Calu3 (cell line): Measurements from ENCODE around the gene TSPAN32. TPM values are rescaled to one million over a fixed set of nuclear protein-coding genes. Genes with fewer than 3 reads are reported as not detected.
"Not testable (repeated sequence)": the region's sequence is repeated elsewhere in the genome, so short reads cannot be mapped to it uniquely, and the experiment has no call there.

Experiments used
- BruUV-seq: library from RNA; stranded (reverse); fragments of 400-500 nt; replicated peaks from 2 replicates; lab custom pipeline; 2021; lab: Mats Ljungman, UMichigan
- CTCF ChIA-PET: fragments of 300-600 bp; sonication (Branson Sonifier 250); formaldehyde crosslinking; loops from one replicate; lab custom pipeline; 2022; ENCODE audit warnings: antibody characterized with exemption; lab: Charles Lee
- DNase-seq: peaks from one replicate; pipeline ENCODE4 v3.0.0; 2022
- H3K27ac Mint-ChIP-seq: one replicate; pipeline ENCODE4 v1.8.0; 2022; ENCODE audit warnings: mixed read lengths; ENCODE audit not compliant: unreplicated experiment
- H3K27me3 Mint-ChIP-seq: one replicate; pipeline ENCODE4 v1.8.0; 2022; ENCODE audit warnings: mixed read lengths; ENCODE audit not compliant: unreplicated experiment
- H3K36me3 Mint-ChIP-seq: one replicate; pipeline ENCODE4 v1.8.0; 2022; ENCODE audit warnings: mild to moderate bottlenecking, moderate library complexity, mixed read lengths; ENCODE audit not compliant: insufficient read depth, unreplicated experiment
- H3K4me1 Mint-ChIP-seq: one replicate; pipeline ENCODE4 v1.8.0; 2022; ENCODE audit warnings: mild to moderate bottlenecking, low read depth, mixed read lengths; ENCODE audit not compliant: unreplicated experiment
- H3K4me3 Mint-ChIP-seq: one replicate; pipeline ENCODE4 v1.8.0; 2022; ENCODE audit warnings: mild to moderate bottlenecking, low read depth, moderate library complexity, mixed read lengths; ENCODE audit not compliant: unreplicated experiment
- H3K9me3 Mint-ChIP-seq: one replicate; pipeline ENCODE4 v1.8.0; 2022; ENCODE audit warnings: low read depth, mixed read lengths; ENCODE audit not compliant: unreplicated experiment
- intact Hi-C: fragments of 100-400 bp; cut with micrococcal nuclease; formaldehyde crosslinking; loops from one replicate; pipeline ENCODE4 v1.10.0; 2022; ENCODE audit not compliant: unreplicated experiment
- total RNA-seq: library from RNA; stranded (reverse); gene quantifications from 2 replicates; pipeline ENCODE4 v1.2.3, GENCODE V29; 2022
- TF ChIP-seq, protein P1 (sequence below): fragments of 200-600 bp; IDR thresholded peaks from one replicate; pipeline ENCODE4 v1.8.0; 2022; ENCODE audit warnings: antibody characterized with exemption; ENCODE audit not compliant: unreplicated experiment

The TSPAN32 gene
- total RNA-seq, 1 experiment from 2014 or later, result not detected

GRCh38 chr11:2363577-2364370 is 62.0 kb downstream of the TSPAN32 start:
- intact Hi-C loops, result no loop called here
- Mint-ChIP-seq H3K27me3 (peaks cover 69% of the 10 kb centered on the region), H3K27ac (no peak overlapping the region), H3K36me3 (no peaks in the 10 kb centered on the region), H3K4me3 (no peak overlapping the region), H3K4me1 (no peaks in the 10 kb centered on the region), H3K9me3 (no peaks in the 10 kb centered on the region)
- no TSS peak for BruUV-seq
- DNase-seq, result no peak
- TF ChIP-seq, protein P1, sequence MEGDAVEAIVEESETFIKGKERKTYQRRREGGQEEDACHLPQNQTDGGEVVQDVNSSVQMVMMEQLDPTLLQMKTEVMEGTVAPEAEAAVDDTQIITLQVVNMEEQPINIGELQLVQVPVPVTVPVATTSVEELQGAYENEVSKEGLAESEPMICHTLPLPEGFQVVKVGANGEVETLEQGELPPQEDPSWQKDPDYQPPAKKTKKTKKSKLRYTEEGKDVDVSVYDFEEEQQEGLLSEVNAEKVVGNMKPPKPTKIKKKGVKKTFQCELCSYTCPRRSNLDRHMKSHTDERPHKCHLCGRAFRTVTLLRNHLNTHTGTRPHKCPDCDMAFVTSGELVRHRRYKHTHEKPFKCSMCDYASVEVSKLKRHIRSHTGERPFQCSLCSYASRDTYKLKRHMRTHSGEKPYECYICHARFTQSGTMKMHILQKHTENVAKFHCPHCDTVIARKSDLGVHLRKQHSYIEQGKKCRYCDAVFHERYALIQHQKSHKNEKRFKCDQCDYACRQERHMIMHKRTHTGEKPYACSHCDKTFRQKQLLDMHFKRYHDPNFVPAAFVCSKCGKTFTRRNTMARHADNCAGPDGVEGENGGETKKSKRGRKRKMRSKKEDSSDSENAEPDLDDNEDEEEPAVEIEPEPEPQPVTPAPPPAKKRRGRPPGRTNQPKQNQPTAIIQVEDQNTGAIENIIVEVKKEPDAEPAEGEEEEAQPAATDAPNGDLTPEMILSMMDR, result no peak
- CTCF ChIA-PET, result no interaction called here

- CTCF ChIA-PET, BruUV-seq, DNase-seq, H3K36me3 Mint-ChIP-seq, H3K4me3 Mint-ChIP-seq, H3K27ac Mint-ChIP-seq, H3K4me1 Mint-ChIP-seq, intact Hi-C loops, H3K9me3 Mint-ChIP-seq: not testable (repeated sequence)
- peaks cover 63% of the 10 kb centered on the region for H3K27me3 Mint-ChIP-seq
Measured at GRCh38 chr11:2364386-2364785, 62.6 kb downstream of the TSPAN32 start.

GRCh38 chr11:2365571-2366210 is 63.9 kb downstream of the TSPAN32 start:
- BruUV-seq, result no TSS peak
- H3K4me3 Mint-ChIP-seq, result no peak overlapping the region
- peaks cover 61% of the 10 kb centered on the region for H3K27me3 Mint-ChIP-seq
- intact Hi-C loops, result no loop called here
- no peaks in the 10 kb centered on the region for H3K36me3 Mint-ChIP-seq
- CTCF ChIA-PET, result no interaction called here
- no peak for DNase-seq
- no peak overlapping the region for H3K27ac Mint-ChIP-seq
- TF ChIP-seq, protein P1, result no peak
- H3K4me1 Mint-ChIP-seq, result no peaks in the 10 kb centered on the region
- no peaks in the 10 kb centered on the region for H3K9me3 Mint-ChIP-seq

DNA sequence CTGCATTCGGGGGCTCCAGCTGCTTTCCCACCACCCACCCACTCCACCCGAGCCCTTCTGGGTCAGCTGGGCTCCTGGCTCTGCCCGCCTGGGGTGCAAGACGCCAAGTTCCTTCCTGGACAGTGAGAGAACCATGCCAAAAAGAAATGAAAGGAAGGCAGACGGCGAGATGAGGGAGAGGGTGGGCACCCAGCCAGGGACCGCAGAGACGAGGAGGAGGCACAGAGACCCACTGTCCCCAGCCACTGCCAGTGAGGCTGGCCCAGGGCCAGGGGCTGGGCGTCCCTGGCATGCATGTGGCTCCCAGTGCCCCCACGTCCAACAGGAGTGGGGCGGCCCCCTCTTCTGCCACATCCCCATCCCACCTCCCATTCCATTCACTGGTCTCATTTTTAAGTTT is 64.5 kb downstream of the TSPAN32 start:
- Mint-ChIP-seq H3K27ac (no peak overlapping the region), H3K9me3 (no peaks in the 10 kb centered on the region), H3K4me1 (no peaks in the 10 kb centered on the region), H3K36me3 (no peaks in the 10 kb centered on the region), H3K4me3 (no peak overlapping the region), H3K27me3 (peaks cover 59% of the 10 kb centered on the region)
- DNase-seq, result no peak
- CTCF ChIA-PET, result interaction anchor here (1.7 kb wide), 1 partner anchor 9 kb away, joined by 4 read pairs; no protein-coding TSS in a partner anchor
- intact Hi-C loops, result no loop called here
- BruUV-seq, result no TSS peak
- TF ChIP-seq, protein P1, result no peak
